MM.1S (cell line): ENCODE data around the gene TTC28.

Experiments used
- DNase-seq: peaks from one replicate; pipeline ENCODE4 v3.0.0-alpha.2; 2015
- H2AFZ ChIP-seq: fragments of 300-600 bp; sonication (generic); 2 replicates; pipeline ENCODE4 v1.6.0; 2016; ENCODE audit warnings: antibody characterized with exemption, low read length
- H3F3A ChIP-seq: fragments of 300-600 bp; sonication (generic); 2 replicates; pipeline ENCODE4 v1.6.1; 2016; ENCODE audit warnings: mild to moderate bottlenecking, antibody characterized with exemption, low read length, moderate library complexity, mixed read lengths; ENCODE audit not compliant: insufficient read depth
- H3K27ac ChIP-seq: fragments of 300-600 bp; sonication (generic); 2 replicates; pipeline ENCODE4 v1.5.1; 2016; ENCODE audit warnings: mild to moderate bottlenecking, low read length
- H3K27me3 ChIP-seq: fragments of 300-600 bp; sonication (generic); replicated peaks from 2 replicates; pipeline ENCODE4 v1.6.0; 2016; ENCODE audit warnings: low read length; ENCODE audit not compliant: insufficient read depth
- H3K36me3 ChIP-seq: fragments of 300-600 bp; sonication (generic); replicated peaks from 2 replicates; pipeline ENCODE4 v1.6.1; 2016; ENCODE audit warnings: mild to moderate bottlenecking, low read length, mixed read lengths; ENCODE audit not compliant: insufficient read depth
- H3K4me1 ChIP-seq: fragments of 300-600 bp; sonication (generic); 2 replicates; pipeline ENCODE4 v1.6.1; 2016; ENCODE audit warnings: low read length, mixed read lengths
- H3K4me2 ChIP-seq: fragments of 300-600 bp; sonication (generic); 2 replicates; pipeline ENCODE4 v1.6.0; 2016; ENCODE audit warnings: low read depth, low read length
- H3K4me3 ChIP-seq: fragments of 300-600 bp; sonication (generic); 2 replicates; pipeline ENCODE4 v1.5.1; 2016; ENCODE audit warnings: low read length, mixed read lengths
- H3K79me2 ChIP-seq: fragments of 300-600 bp; sonication (generic); 2 replicates; pipeline ENCODE4 v1.6.1; 2016; ENCODE audit warnings: mixed run types, low read length, mixed read lengths
- H3K9ac ChIP-seq: fragments of 300-600 bp; sonication (generic); 2 replicates; pipeline ENCODE4 v1.6.1; 2016; ENCODE audit warnings: low read length, mixed read lengths
- H3K9me2 ChIP-seq: fragments of 300-600 bp; sonication (generic); replicated peaks from 2 replicates; pipeline ENCODE4 v1.6.1; 2016; ENCODE audit warnings: mild to moderate bottlenecking, low read length, mixed read lengths; ENCODE audit not compliant: insufficient read depth
- H3K9me3 ChIP-seq: fragments of 300-600 bp; sonication (generic); replicated peaks from 2 replicates; pipeline ENCODE4 v1.6.1; 2016; ENCODE audit warnings: mild to moderate bottlenecking, low read length, mixed read lengths; ENCODE audit not compliant: insufficient read depth
- H4K20me1 ChIP-seq: fragments of 300-600 bp; sonication (generic); 2 replicates; pipeline ENCODE4 v1.6.1; 2016; ENCODE audit warnings: mild to moderate bottlenecking, low read length, moderate library complexity, mixed read lengths; ENCODE audit not compliant: insufficient read depth
- CTCF ChIP-seq: fragments of 300-600 bp; sonication (generic); IDR thresholded peaks from 2 replicates; pipeline ENCODE4 v1.5.1; 2016; ENCODE audit warnings: antibody characterized with exemption, low read length, mixed read lengths
- EZH2 ChIP-seq: fragments of 300-600 bp; sonication (generic); optimal IDR thresholded peaks from 2 replicates; pipeline ENCODE3; 2017; ENCODE audit warnings: low read depth, mild to moderate bottlenecking, antibody characterized with exemption, low read length, mixed read lengths
- EZH2phosphoT487 ChIP-seq: fragments of 300-600 bp; sonication (generic); IDR thresholded peaks from 2 replicates; pipeline ENCODE4 v1.6.1; 2018; ENCODE audit warnings: antibody characterized with exemption, low read length

Gene TTC28

GRCh38 chr22:28043266-28043665, 636.4 kb downstream of the TTC28 start:
- H3K27ac ChIP-seq, result no peak overlapping the region
- no peaks in the 10 kb centered on the region for H3K79me2 ChIP-seq
- H3K4me2 ChIP-seq, result no peak overlapping the region
- H3K9me3 ChIP-seq, result no peaks in the 10 kb centered on the region
- no peaks in the 10 kb centered on the region for H3F3A ChIP-seq
- no peak overlapping the region for H3K9ac ChIP-seq
- no peak overlapping the region for H2AFZ ChIP-seq
- no peak overlapping the region for H3K4me3 ChIP-seq
- no peak for DNase-seq
- no peaks in the 10 kb centered on the region for H3K9me2 ChIP-seq
- H3K27me3 ChIP-seq, result no peaks in the 10 kb centered on the region
- TF ChIP-seq EZH2phosphoT487, result no peak
- no peak for TF ChIP-seq CTCF
- no peak for TF ChIP-seq EZH2
- no peaks in the 10 kb centered on the region for H4K20me1 ChIP-seq
- no peaks in the 10 kb centered on the region for H3K36me3 ChIP-seq
- H3K4me1 ChIP-seq, result no peaks in the 10 kb centered on the region

GRCh38 chr22:28034760-28035401, 644.8 kb downstream of the TTC28 start:
- Histone ChIP-seq H3K36me3 (no peaks in the 10 kb centered on the region), H3K9me2 (no peaks in the 10 kb centered on the region), H3K4me2 (no peak overlapping the region), H3K27me3 (no peaks in the 10 kb centered on the region), H3K9ac (no peak overlapping the region), H2AFZ (no peak overlapping the region), H3K4me1 (no peaks in the 10 kb centered on the region), H3K79me2 (no peaks in the 10 kb centered on the region), H3K9me3 (no peaks in the 10 kb centered on the region), H3K4me3 (no peak overlapping the region), H4K20me1 (no peaks in the 10 kb centered on the region), H3F3A (no peaks in the 10 kb centered on the region), H3K27ac (no peak overlapping the region)
- DNase-seq, result no peak
- no peak for TF ChIP-seq EZH2phosphoT487
- TF ChIP-seq EZH2, result no peak
- TF ChIP-seq CTCF, result no peak

GRCh38 chr22:28034145-28034759, 645.4 kb downstream of the TTC28 start:
- Histone ChIP-seq H2AFZ (no peak overlapping the region), H4K20me1 (no peaks in the 10 kb centered on the region), H3K4me1 (no peaks in the 10 kb centered on the region), H3K9ac (no peak overlapping the region), H3F3A (no peaks in the 10 kb centered on the region), H3K9me2 (no peaks in the 10 kb centered on the region), H3K9me3 (no peaks in the 10 kb centered on the region), H3K36me3 (no peaks in the 10 kb centered on the region), H3K27me3 (no peaks in the 10 kb centered on the region), H3K4me2 (no peak overlapping the region), H3K27ac (no peak overlapping the region), H3K4me3 (no peak overlapping the region), H3K79me2 (no peaks in the 10 kb centered on the region)
- no peak for DNase-seq
- TF ChIP-seq EZH2 (no peak), EZH2phosphoT487 (no peak), CTCF (no peak)
